GM12864 (cell line): Measurements from ENCODE around the gene CMTM2.

Experiments used
- DNase-seq: peaks from one replicate; pipeline ENCODE4 v3.0.0-alpha.2; 2011; ENCODE audit warnings: low read depth
- H3K4me3 ChIP-seq: 2 replicates; pipeline ENCODE4 v1.5.1; 2011; ENCODE audit warnings: mild to moderate bottlenecking, low read depth, low read length, control low read depth
- TF ChIP-seq, protein P1 (sequence below): IDR thresholded peaks from 2 replicates; pipeline ENCODE4 v1.5.1; 2011; ENCODE audit warnings: low read depth, mild to moderate bottlenecking, moderate library complexity, low read length, control low read depth, inconsistent platforms; ENCODE audit errors: missing control alignments

The CMTM2 gene

GRCh38 chr16:66601471-66601870 is 22.2 kb downstream of the CMTM2 start:
- no peak overlapping the region for H3K4me3 ChIP-seq
- TF ChIP-seq, protein P1, sequence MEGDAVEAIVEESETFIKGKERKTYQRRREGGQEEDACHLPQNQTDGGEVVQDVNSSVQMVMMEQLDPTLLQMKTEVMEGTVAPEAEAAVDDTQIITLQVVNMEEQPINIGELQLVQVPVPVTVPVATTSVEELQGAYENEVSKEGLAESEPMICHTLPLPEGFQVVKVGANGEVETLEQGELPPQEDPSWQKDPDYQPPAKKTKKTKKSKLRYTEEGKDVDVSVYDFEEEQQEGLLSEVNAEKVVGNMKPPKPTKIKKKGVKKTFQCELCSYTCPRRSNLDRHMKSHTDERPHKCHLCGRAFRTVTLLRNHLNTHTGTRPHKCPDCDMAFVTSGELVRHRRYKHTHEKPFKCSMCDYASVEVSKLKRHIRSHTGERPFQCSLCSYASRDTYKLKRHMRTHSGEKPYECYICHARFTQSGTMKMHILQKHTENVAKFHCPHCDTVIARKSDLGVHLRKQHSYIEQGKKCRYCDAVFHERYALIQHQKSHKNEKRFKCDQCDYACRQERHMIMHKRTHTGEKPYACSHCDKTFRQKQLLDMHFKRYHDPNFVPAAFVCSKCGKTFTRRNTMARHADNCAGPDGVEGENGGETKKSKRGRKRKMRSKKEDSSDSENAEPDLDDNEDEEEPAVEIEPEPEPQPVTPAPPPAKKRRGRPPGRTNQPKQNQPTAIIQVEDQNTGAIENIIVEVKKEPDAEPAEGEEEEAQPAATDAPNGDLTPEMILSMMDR = no peak
- DNase-seq = no peak

- DNase-seq = no peak
These were observed 24.5 kb downstream of the CMTM2 start for GRCh38 chr16:66603537-66604375.

GRCh38 chr16:66604376-66605176 is 25.3 kb downstream of the CMTM2 start, which contains the start of gene CMTM3:
CMTM3 (plus strand) TSS chr16:66604704; CDS start chr16:66604806, 102 bp downstream.
- no peak for DNase-seq
- TF ChIP-seq, protein P1 = peak; percentile 60
- peak within 1 kb of the TSS; percentile 58 for H3K4me3 ChIP-seq

More at GRCh38 chr16:66603537-66604375, 24.5 kb downstream of the CMTM2 start:
- TF ChIP-seq, protein P1 = no peak
- peak overlapping the region; percentile 38 for H3K4me3 ChIP-seq

DNA sequence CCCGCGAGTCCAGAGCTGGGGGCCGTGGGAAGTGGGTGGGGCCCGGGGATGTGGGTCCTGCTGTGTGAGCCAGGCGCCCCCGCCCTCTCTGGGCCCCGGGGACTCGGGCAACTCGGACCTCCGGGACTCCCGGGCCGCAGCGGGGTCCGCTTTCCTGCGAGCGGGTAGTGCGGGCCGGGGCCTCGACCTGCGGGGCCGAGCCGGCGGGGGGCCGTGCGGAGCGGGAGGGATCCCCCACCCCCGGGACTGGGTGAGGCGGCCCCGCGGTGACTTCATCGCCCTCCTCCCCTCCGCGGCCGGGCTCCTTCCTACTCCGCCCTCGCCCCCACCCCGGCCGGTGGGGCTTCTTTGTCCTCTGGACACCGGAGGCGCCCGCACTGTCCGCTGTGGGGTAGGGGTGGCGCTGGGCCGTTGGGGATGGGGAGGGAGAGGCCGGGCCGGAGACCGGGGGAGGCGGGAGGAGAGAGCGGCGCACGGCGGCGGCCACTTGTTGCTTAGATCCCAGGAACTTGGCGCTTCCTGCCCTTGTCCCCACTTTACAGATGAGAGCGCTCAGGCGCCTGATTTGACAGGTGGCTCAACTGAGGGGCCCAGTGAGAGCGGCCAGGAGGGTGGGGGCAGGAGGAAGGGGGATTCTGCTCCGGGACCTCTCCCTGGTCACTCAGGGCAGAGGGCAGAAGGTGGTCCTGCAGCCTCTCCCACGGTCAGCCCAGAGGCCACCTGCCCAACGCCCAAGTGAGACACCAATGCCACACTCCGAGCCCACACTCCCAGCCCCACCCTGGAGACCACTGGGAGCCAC is 26.1 kb downstream of the CMTM2 start:
- peak overlapping the region; percentile 58 for H3K4me3 ChIP-seq
- DNase-seq = no peak
- TF ChIP-seq, protein P1 = no peak

DNA sequence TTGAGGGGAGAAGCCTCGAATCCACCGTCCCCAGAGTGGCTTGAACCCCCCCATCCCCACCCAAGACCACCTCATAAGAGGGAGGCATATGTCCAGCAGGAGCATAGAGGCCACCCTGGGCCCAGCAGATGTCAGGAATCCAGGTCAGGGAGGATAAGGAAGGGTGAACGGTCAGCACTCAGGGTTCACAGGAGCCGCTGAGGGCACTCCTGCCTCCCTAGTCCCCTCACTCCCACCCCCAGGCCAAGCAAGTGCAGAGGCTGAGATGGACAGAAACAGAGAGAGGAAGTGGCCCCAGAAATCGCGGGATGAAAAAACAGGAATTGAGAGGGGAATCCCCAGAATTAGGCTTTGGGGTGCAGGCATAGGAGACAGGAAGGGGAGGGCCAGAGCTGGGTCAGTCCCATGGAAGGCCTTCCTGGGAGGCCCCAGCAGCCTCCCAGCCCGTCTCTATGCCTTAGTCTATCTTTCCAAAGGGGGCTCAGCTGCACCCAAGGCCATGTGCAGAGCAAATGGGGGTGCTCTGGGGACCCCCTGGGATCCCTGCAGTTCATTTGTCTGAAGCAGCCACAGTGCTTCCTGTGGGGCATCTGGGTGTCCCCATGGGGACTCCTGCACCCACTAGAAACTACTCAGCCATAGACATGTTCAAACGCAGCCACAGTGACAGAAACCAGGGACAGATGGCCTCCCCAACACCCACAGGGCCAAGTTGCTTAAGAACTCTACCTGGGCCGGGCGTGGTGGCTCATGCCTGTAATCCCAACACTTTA is 26.9 kb downstream of the CMTM2 start:
- H3K4me3 ChIP-seq = peak overlapping the region; percentile 58
- TF ChIP-seq, protein P1 = no peak
- DNase-seq = no peak
